HEK293 (cell line): ENCODE results near the gene USHBP1.
A peak's percentile ranks its signal among the peaks of the same experiment; 100 is the strongest.

ENCODE experiments used
- CTCF ChIA-PET: fragments of 350-600 bp; formaldehyde crosslinking; extraction: SDS; loops from one replicate; lab custom pipeline; 2021; ENCODE audit warnings: antibody characterized with exemption; lab: Yijun Ruan, JAX
- POLR2A ChIA-PET: fragments of 300-600 bp; formaldehyde crosslinking; extraction: SDS; loops from one replicate; lab custom pipeline; 2020; ENCODE audit warnings: antibody characterized with exemption, inconsistent platforms; lab: Yijun Ruan, JAX
- H3K27ac ChIP-seq: fragments of 200-500 bp; sonication (Bioruptor generic); 2 replicates; pipeline ENCODE4 v1.5.1; 2014; ENCODE audit warnings: low read depth, low read length, control low read depth, inconsistent platforms; ENCODE audit errors: extremely low read depth
- H3K36me3 ChIP-seq, 2 experiments: fragments of 200-500 bp in 1 of 2; sonication (Bioruptor generic) in 1 of 2; 1 replicate in 1 of 2; 2 replicates in 1 of 2; pipeline ENCODE4 v1.5.1; 2014 to 2017; ENCODE audit warnings: inconsistent platforms in 2 of 2, low read length in 2 of 2; ENCODE audit not compliant: control insufficient read depth in 2 of 2, insufficient read depth in 1 of 2
- H3K4me1 ChIP-seq: fragments of 200-500 bp; sonication (Bioruptor generic); 2 replicates; pipeline ENCODE4 v1.5.1; 2014; ENCODE audit warnings: mild to moderate bottlenecking, low read length, inconsistent platforms; ENCODE audit not compliant: control insufficient read depth, insufficient read depth
- H3K4me3 ChIP-seq: 2 replicates; pipeline ENCODE4 v1.5.1; 2011; ENCODE audit warnings: low read depth, mild to moderate bottlenecking, control low read depth, low read length, moderate library complexity
- H3K9me3 ChIP-seq: fragments of 200-500 bp; sonication (Bioruptor generic); 2 replicates; pipeline ENCODE4 v1.5.1; 2014; ENCODE audit warnings: low read depth, low read length, inconsistent platforms; ENCODE audit not compliant: control insufficient read depth, insufficient read depth
- BCL11A ChIP-seq: fragments of 450-650 bp; formaldehyde crosslinking; IDR thresholded peaks from 2 replicates; pipeline ENCODE4 v1.5.1; 2016; ENCODE audit warnings: low read depth, missing biosample characterization, missing genetic modification characterization
- GLIS1 ChIP-seq: fragments of 450-650 bp; formaldehyde crosslinking; IDR thresholded peaks from 2 replicates; pipeline ENCODE4 v1.5.1; 2016; ENCODE audit warnings: missing biosample characterization, missing genetic modification characterization
- KLF7 ChIP-seq: fragments of 450-650 bp; formaldehyde crosslinking; IDR thresholded peaks from 2 replicates; pipeline ENCODE4 v1.5.1; 2016; ENCODE audit warnings: missing biosample characterization, missing genetic modification characterization, borderline replicate concordance
- PRDM1 ChIP-seq: fragments of 450-650 bp; formaldehyde crosslinking; IDR thresholded peaks from 2 replicates; pipeline ENCODE4; 2016; ENCODE audit warnings: missing biosample characterization, missing genetic modification characterization
- ZFHX2 ChIP-seq: fragments of 450-650 bp; formaldehyde crosslinking; conservative IDR thresholded peaks from 2 replicates; pipeline ENCODE4 v1.5.1; 2016; ENCODE audit warnings: missing biosample characterization, missing genetic modification characterization
- ZNF302 ChIP-seq: fragments of 450-650 bp; formaldehyde crosslinking; IDR thresholded peaks from 2 replicates; pipeline ENCODE4 v1.5.1; 2016; ENCODE audit warnings: missing biosample characterization, missing genetic modification characterization, low read depth
- ZNF354C ChIP-seq: fragments of 450-650 bp; formaldehyde crosslinking; IDR thresholded peaks from 2 replicates; pipeline ENCODE4 v1.5.1; 2016; ENCODE audit warnings: missing biosample characterization, missing genetic modification characterization, low read depth, borderline replicate concordance
- ZNF366 ChIP-seq: fragments of 450-650 bp; formaldehyde crosslinking; conservative IDR thresholded peaks from 2 replicates; pipeline ENCODE4 v1.5.1; 2016; ENCODE audit warnings: missing biosample characterization, missing genetic modification characterization
- ZSCAN30 ChIP-seq: fragments of 450-650 bp; IDR thresholded peaks from 2 replicates; pipeline ENCODE4 v1.5.1; 2018; ENCODE audit warnings: missing biosample characterization, mild to moderate bottlenecking, missing genetic modification characterization, moderate library complexity
- ZXDB ChIP-seq: fragments of 450-650 bp; formaldehyde crosslinking; IDR thresholded peaks from 2 replicates; pipeline ENCODE4 v1.5.1; 2016; ENCODE audit warnings: missing biosample characterization, missing genetic modification characterization
- TF ChIP-seq, protein P1 (sequence below): fragments of 450-650 bp; formaldehyde crosslinking; conservative IDR thresholded peaks from 2 replicates; pipeline ENCODE4 v1.5.1; 2016; ENCODE audit warnings: low read depth, missing biosample characterization, missing genetic modification characterization
- TF ChIP-seq, protein P2 (sequence below): fragments of 450-650 bp; formaldehyde crosslinking; IDR thresholded peaks from 2 replicates; pipeline ENCODE4 v1.5.1; 2016; ENCODE audit warnings: missing biosample characterization, missing genetic modification characterization, borderline replicate concordance
- TF ChIP-seq, protein P3 (sequence below): fragments of 450-650 bp; formaldehyde crosslinking; IDR thresholded peaks from 2 replicates; pipeline ENCODE4 v1.5.1; 2017; ENCODE audit warnings: missing biosample characterization, missing genetic modification characterization
- TF ChIP-seq, protein P4 (sequence below): fragments of 450-650 bp; formaldehyde crosslinking; IDR thresholded peaks from 2 replicates; pipeline ENCODE4 v1.5.1; 2016; ENCODE audit warnings: missing biosample characterization, missing genetic modification characterization
- TF ChIP-seq, protein P5 (sequence below): fragments of 450-650 bp; formaldehyde crosslinking; IDR thresholded peaks from 2 replicates; pipeline ENCODE4 v1.5.1; 2016; ENCODE audit warnings: missing biosample characterization, missing genetic modification characterization
- TF ChIP-seq, protein P6 (sequence below): fragments of 450-650 bp; formaldehyde crosslinking; IDR thresholded peaks from 2 replicates; pipeline ENCODE4 v1.5.1; 2016; ENCODE audit warnings: missing biosample characterization, missing genetic modification characterization
- TF ChIP-seq, protein P7 (sequence below): fragments of 450-650 bp; formaldehyde crosslinking; IDR thresholded peaks from 2 replicates; pipeline ENCODE4 v1.5.1; 2016; ENCODE audit warnings: missing biosample characterization, missing genetic modification characterization

Gene USHBP1

DNA sequence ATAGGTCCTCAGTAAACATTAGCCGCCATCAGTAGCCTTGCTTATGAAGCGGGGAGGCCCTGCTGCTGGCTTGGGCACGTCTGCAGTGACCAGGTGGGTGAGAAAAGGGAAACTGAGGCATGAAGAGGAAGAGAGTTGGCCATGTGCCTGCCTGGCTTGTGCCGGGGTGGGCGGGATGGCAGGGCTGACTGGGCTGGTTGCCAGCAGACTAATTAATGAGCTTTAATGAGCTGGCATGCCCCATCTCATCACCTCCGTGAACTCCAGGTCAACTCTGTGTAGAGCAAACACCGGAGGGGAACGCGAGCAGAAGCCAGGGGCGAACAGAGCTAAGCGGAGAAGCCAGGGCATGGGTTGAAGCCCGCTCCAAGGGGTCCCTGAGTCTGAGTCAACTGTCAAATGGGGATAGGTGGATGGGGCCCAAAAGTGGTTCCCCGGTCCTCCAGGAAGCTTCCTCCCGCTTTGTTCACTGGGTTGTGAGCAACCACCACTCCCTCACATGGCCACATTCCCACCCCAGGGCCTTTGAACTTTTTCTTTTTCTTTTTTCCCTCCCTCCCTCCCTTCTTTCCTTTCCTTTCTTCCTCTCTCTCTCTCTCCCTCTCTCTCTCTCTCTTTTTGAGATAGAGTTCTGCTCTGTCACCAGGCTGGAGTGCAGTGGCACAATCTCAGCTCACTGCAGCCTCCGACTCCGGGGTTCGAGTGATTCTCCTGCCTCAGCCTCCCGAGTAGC lies 27.6 kb downstream of the USHBP1 start:
- ChIA-PET POLR2A (interaction anchor here (1.3 to 3.5 kb wide), 3 partner anchors 11 to 30 kb away, joined by 3 to 25 read pairs (median 18); partner anchors contain the start of genes OCEL1 and USE1), CTCF (interaction anchor here (0.5 to 1.2 kb wide), 2 partner anchors 139 to 168 kb away, joined by 3 to 4 read pairs; no protein-coding TSS in a partner anchor)
- Histone ChIP-seq H3K4me3 (no peak overlapping the region), H3K4me1 (peaks cover 11% of the 10 kb centered on the region), H3K9me3 (no peaks in the 10 kb centered on the region), H3K27ac (no peak overlapping the region), H3K36me3 (peaks cover 11 to 52% of the 10 kb centered on the region in 2 experiments; a peak in 2 of 3 replicates)
- TF ChIP-seq ZSCAN30 (tag by site-specific recombination) = no peak
- no peak for TF ChIP-seq ZNF354C (tag by site-specific recombination)
- TF ChIP-seq, protein P1, sequence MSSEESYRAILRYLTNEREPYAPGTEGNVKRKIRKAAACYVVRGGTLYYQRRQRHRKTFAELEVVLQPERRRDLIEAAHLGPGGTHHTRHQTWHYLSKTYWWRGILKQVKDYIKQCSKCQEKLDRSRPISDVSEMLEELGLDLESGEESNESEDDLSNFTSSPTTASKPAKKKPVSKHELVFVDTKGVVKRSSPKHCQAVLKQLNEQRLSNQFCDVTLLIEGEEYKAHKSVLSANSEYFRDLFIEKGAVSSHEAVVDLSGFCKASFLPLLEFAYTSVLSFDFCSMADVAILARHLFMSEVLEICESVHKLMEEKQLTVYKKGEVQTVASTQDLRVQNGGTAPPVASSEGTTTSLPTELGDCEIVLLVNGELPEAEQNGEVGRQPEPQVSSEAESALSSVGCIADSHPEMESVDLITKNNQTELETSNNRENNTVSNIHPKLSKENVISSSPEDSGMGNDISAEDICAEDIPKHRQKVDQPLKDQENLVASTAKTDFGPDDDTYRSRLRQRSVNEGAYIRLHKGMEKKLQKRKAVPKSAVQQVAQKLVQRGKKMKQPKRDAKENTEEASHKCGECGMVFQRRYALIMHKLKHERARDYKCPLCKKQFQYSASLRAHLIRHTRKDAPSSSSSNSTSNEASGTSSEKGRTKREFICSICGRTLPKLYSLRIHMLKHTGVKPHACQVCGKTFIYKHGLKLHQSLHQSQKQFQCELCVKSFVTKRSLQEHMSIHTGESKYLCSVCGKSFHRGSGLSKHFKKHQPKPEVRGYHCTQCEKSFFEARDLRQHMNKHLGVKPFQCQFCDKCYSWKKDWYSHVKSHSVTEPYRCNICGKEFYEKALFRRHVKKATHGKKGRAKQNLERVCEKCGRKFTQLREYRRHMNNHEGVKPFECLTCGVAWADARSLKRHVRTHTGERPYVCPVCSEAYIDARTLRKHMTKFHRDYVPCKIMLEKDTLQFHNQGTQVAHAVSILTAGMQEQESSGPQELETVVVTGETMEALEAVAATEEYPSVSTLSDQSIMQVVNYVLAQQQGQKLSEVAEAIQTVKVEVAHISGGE (tag by site-specific recombination) = no peak
- TF ChIP-seq, protein P2, sequence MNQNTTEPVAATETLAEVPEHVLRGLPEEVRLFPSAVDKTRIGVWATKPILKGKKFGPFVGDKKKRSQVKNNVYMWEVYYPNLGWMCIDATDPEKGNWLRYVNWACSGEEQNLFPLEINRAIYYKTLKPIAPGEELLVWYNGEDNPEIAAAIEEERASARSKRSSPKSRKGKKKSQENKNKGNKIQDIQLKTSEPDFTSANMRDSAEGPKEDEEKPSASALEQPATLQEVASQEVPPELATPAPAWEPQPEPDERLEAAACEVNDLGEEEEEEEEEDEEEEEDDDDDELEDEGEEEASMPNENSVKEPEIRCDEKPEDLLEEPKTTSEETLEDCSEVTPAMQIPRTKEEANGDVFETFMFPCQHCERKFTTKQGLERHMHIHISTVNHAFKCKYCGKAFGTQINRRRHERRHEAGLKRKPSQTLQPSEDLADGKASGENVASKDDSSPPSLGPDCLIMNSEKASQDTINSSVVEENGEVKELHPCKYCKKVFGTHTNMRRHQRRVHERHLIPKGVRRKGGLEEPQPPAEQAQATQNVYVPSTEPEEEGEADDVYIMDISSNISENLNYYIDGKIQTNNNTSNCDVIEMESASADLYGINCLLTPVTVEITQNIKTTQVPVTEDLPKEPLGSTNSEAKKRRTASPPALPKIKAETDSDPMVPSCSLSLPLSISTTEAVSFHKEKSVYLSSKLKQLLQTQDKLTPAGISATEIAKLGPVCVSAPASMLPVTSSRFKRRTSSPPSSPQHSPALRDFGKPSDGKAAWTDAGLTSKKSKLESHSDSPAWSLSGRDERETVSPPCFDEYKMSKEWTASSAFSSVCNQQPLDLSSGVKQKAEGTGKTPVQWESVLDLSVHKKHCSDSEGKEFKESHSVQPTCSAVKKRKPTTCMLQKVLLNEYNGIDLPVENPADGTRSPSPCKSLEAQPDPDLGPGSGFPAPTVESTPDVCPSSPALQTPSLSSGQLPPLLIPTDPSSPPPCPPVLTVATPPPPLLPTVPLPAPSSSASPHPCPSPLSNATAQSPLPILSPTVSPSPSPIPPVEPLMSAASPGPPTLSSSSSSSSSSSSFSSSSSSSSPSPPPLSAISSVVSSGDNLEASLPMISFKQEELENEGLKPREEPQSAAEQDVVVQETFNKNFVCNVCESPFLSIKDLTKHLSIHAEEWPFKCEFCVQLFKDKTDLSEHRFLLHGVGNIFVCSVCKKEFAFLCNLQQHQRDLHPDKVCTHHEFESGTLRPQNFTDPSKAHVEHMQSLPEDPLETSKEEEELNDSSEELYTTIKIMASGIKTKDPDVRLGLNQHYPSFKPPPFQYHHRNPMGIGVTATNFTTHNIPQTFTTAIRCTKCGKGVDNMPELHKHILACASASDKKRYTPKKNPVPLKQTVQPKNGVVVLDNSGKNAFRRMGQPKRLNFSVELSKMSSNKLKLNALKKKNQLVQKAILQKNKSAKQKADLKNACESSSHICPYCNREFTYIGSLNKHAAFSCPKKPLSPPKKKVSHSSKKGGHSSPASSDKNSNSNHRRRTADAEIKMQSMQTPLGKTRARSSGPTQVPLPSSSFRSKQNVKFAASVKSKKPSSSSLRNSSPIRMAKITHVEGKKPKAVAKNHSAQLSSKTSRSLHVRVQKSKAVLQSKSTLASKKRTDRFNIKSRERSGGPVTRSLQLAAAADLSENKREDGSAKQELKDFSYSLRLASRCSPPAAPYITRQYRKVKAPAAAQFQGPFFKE = no peak
- peak; percentile 89 for TF ChIP-seq PRDM1
- TF ChIP-seq GLIS1 (tag by site-specific recombination) = no peak
- no peak for TF ChIP-seq ZNF302
- TF ChIP-seq, protein P3, sequence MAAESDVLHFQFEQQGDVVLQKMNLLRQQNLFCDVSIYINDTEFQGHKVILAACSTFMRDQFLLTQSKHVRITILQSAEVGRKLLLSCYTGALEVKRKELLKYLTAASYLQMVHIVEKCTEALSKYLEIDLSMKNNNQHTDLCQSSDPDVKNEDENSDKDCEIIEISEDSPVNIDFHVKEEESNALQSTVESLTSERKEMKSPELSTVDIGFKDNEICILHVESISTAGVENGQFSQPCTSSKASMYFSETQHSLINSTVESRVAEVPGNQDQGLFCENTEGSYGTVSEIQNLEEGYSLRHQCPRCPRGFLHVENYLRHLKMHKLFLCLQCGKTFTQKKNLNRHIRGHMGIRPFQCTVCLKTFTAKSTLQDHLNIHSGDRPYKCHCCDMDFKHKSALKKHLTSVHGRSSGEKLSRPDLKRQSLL (tag by site-specific recombination) = no peak
- TF ChIP-seq, protein P4, sequence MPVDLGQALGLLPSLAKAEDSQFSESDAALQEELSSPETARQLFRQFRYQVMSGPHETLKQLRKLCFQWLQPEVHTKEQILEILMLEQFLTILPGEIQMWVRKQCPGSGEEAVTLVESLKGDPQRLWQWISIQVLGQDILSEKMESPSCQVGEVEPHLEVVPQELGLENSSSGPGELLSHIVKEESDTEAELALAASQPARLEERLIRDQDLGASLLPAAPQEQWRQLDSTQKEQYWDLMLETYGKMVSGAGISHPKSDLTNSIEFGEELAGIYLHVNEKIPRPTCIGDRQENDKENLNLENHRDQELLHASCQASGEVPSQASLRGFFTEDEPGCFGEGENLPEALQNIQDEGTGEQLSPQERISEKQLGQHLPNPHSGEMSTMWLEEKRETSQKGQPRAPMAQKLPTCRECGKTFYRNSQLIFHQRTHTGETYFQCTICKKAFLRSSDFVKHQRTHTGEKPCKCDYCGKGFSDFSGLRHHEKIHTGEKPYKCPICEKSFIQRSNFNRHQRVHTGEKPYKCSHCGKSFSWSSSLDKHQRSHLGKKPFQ = no peak
- peak; percentile 91 for TF ChIP-seq ZNF366
- TF ChIP-seq ZXDB (tag by site-specific recombination) = no peak
- TF ChIP-seq, protein P5, sequence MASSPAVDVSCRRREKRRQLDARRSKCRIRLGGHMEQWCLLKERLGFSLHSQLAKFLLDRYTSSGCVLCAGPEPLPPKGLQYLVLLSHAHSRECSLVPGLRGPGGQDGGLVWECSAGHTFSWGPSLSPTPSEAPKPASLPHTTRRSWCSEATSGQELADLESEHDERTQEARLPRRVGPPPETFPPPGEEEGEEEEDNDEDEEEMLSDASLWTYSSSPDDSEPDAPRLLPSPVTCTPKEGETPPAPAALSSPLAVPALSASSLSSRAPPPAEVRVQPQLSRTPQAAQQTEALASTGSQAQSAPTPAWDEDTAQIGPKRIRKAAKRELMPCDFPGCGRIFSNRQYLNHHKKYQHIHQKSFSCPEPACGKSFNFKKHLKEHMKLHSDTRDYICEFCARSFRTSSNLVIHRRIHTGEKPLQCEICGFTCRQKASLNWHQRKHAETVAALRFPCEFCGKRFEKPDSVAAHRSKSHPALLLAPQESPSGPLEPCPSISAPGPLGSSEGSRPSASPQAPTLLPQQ (tag by site-specific recombination) = no peak
- TF ChIP-seq, protein P6, sequence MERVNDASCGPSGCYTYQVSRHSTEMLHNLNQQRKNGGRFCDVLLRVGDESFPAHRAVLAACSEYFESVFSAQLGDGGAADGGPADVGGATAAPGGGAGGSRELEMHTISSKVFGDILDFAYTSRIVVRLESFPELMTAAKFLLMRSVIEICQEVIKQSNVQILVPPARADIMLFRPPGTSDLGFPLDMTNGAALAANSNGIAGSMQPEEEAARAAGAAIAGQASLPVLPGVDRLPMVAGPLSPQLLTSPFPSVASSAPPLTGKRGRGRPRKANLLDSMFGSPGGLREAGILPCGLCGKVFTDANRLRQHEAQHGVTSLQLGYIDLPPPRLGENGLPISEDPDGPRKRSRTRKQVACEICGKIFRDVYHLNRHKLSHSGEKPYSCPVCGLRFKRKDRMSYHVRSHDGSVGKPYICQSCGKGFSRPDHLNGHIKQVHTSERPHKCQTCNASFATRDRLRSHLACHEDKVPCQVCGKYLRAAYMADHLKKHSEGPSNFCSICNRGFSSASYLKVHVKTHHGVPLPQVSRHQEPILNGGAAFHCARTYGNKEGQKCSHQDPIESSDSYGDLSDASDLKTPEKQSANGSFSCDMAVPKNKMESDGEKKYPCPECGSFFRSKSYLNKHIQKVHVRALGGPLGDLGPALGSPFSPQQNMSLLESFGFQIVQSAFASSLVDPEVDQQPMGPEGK (tag by site-specific recombination) = no peak
- no peak for TF ChIP-seq ZFHX2
- no peak for TF ChIP-seq KLF7 (tag by site-specific recombination)
- TF ChIP-seq, protein P7, sequence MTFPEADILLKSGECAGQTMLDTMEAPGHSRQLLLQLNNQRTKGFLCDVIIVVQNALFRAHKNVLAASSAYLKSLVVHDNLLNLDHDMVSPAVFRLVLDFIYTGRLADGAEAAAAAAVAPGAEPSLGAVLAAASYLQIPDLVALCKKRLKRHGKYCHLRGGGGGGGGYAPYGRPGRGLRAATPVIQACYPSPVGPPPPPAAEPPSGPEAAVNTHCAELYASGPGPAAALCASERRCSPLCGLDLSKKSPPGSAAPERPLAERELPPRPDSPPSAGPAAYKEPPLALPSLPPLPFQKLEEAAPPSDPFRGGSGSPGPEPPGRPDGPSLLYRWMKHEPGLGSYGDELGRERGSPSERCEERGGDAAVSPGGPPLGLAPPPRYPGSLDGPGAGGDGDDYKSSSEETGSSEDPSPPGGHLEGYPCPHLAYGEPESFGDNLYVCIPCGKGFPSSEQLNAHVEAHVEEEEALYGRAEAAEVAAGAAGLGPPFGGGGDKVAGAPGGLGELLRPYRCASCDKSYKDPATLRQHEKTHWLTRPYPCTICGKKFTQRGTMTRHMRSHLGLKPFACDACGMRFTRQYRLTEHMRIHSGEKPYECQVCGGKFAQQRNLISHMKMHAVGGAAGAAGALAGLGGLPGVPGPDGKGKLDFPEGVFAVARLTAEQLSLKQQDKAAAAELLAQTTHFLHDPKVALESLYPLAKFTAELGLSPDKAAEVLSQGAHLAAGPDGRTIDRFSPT = peak; percentile 62; the same call in 1 of the 2 replicates
- 0 out of 2 replicates have a peak, but pooled peaks have one; percentile 18 for TF ChIP-seq BCL11A (tag by site-specific recombination)
